K562 (cell line): ENCODE data around the gene FGGY. TPM values are rescaled to one million over a fixed set of nuclear protein-coding genes. Genes with fewer than 3 reads are reported as not detected.

Experiments
- CUX1 ChIP-seq: fragments of 200-800 bp; sonication (Bioruptor generic); IDR thresholded peaks from 2 replicates; pipeline ENCODE4 v1.6.1; 2016; ENCODE audit warnings: missing genetic modification characterization, missing compliant biosample characterization
- NCOA4 ChIP-seq: fragments of 450-650 bp; IDR thresholded peaks from 2 replicates; pipeline ENCODE4 v1.6.1; 2018; ENCODE audit warnings: mild to moderate bottlenecking; ENCODE audit not compliant: partially characterized antibody
- SMAD3 ChIP-seq: fragments of 450-650 bp; formaldehyde crosslinking; conservative IDR thresholded peaks from 2 replicates; pipeline ENCODE4 v1.4.0; 2020; ENCODE audit warnings: mild to moderate bottlenecking
- TFAP4 ChIP-seq: sonication (generic); formaldehyde crosslinking; IDR thresholded peaks from 2 replicates; pipeline ENCODE4 v1.8.0; 2022; ENCODE audit warnings: missing genetic modification reagents, mild to moderate bottlenecking, moderate library complexity, borderline replicate concordance
- ZFP36 ChIP-seq: fragments of 150-350 bp; IDR thresholded peaks from 2 replicates; pipeline ENCODE4 v1.6.1; 2018; ENCODE audit warnings: low read length, low read depth; ENCODE audit not compliant: partially characterized antibody
- ZNF766 ChIP-seq: fragments of 200-800 bp; sonication (Bioruptor generic); conservative IDR thresholded peaks from 2 replicates; pipeline ENCODE4 v1.6.1; 2016; ENCODE audit warnings: missing genetic modification characterization, missing compliant biosample characterization
- polyA plus RNA-seq, 8 experiments: library from polyadenylated mRNA; depleted of rRNA in 4 of 8; stranded (reverse) in 5 of 8; unstranded in 3 of 8; fragments of >200 nt; fragmentation: Nextera tagmentation in 2 of 8; fragmentation: Illumina TruSeq in 1 of 8; extraction: Ambion mirVana in 2 of 8; extraction: Trizol in 1 of 8; gene quantifications; 2 replicates each; pipeline versions ENCODE4 v1.2.1 to v1.2.3, GENCODE V29; 2011 to 2014; ENCODE audit warnings: inconsistent platforms in 1 of 8, missing spikeins in 1 of 8
- total RNA-seq, 7 experiments: library from RNA; depleted of rRNA in 6 of 7; stranded (reverse); fragments of >200 nt in 6 of 7; fragmentation: Illumina TruSeq in 2 of 7; extraction: Trizol in 2 of 7; gene quantifications; 2 replicates each; pipeline versions ENCODE4 v1.2.1 to v1.2.3, GENCODE V29; 2011 to 2021; ENCODE audit warnings: low replicate concordance in 1 of 7
- TF ChIP-seq, protein P1 (sequence below), 2 experiments: fragments of 450-650 bp; formaldehyde crosslinking in 1 of 2; IDR thresholded peaks; 2 replicates each; pipeline versions ENCODE4 v1.4.0 to v1.6.1; 2014 to 2020; ENCODE audit warnings: mild to moderate bottlenecking in 2 of 2, borderline replicate concordance in 1 of 2, low read depth in 1 of 2

Gene FGGY
- total and polyA plus RNA-seq, 9 of the 15 experiments (the other 6 are each of a cell fraction or from before 2014, with no cell fraction given) = 9.7 to 19.2 (median 12.6) TPM

DNA sequence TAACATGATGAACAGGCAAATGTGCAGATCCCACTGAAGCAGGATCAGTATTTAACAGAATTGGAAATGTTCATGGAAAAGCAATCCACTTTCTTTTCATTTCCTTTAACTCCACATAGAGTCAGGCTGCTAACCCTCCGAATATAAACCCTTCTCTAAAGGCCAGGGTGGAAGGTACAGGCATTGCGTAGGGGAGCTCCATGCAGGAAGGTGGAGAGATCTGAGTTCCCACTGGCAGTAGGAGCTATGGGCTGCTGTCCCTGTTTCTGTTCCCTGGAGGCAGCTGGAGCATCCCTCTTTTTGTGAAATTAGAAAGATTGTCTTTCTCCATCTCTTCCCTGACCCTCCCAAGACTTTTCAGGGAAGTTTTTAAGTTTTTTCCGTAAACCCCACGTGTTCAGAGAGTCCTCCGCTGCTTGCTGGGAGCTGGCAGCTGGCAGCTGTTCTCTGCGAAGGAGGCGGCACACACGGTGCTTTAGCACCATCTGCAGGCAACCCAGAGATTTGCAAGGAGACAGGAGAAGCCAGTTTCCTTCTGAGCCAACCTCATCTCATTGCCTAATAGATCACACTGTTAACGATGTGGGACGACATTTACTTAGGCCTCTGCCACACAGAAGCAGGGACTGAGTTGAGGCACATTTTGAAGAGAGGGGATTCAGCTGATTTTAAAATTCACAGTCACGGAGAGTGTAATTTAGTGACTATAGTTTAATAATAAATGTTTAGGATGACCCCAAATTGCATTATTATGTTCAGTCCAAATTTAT, 462.4 kb downstream of the FGGY start (continued):
- TF ChIP-seq, protein P1, sequence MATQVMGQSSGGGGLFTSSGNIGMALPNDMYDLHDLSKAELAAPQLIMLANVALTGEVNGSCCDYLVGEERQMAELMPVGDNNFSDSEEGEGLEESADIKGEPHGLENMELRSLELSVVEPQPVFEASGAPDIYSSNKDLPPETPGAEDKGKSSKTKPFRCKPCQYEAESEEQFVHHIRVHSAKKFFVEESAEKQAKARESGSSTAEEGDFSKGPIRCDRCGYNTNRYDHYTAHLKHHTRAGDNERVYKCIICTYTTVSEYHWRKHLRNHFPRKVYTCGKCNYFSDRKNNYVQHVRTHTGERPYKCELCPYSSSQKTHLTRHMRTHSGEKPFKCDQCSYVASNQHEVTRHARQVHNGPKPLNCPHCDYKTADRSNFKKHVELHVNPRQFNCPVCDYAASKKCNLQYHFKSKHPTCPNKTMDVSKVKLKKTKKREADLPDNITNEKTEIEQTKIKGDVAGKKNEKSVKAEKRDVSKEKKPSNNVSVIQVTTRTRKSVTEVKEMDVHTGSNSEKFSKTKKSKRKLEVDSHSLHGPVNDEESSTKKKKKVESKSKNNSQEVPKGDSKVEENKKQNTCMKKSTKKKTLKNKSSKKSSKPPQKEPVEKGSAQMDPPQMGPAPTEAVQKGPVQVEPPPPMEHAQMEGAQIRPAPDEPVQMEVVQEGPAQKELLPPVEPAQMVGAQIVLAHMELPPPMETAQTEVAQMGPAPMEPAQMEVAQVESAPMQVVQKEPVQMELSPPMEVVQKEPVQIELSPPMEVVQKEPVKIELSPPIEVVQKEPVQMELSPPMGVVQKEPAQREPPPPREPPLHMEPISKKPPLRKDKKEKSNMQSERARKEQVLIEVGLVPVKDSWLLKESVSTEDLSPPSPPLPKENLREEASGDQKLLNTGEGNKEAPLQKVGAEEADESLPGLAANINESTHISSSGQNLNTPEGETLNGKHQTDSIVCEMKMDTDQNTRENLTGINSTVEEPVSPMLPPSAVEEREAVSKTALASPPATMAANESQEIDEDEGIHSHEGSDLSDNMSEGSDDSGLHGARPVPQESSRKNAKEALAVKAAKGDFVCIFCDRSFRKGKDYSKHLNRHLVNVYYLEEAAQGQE (IDR thresholded peaks at IDR 0.05; ENCODE audit: borderline replicate concordance) = peak; percentile 74
- TF ChIP-seq, protein P1 (CRISPR knock-in tag; IDR thresholded peaks at IDR 0.05; ENCODE audit: low read depth) = no peak
- TF ChIP-seq CUX1 (CRISPR knock-in tag) (no peak), NCOA4 (no peak), ZFP36 (peak; percentile 7), SMAD3 (CRISPR knock-in tag) (0 out of 2 replicates have a peak, but pooled peaks have one; percentile 9), ZNF766 (no peak), TFAP4 (CRISPR knock-in tag) (peak; percentile 95)
